Stomach (tissue), 9 donors: ENCODE data around the gene SFMBT2. TPM values are rescaled to one million over a fixed set of nuclear protein-coding genes. Genes with fewer than 3 reads are reported as not detected.

ENCODE experiments used
- DNase-seq, 2 donors: peaks; one replicate each; pipeline versions ENCODE4 v3.0.0 to v3.0.0-alpha.2; 2013 to 2019
- H3K27ac ChIP-seq, 5 donors: fragments of 200-600 bp in 4 of 5; sonication (generic) in 4 of 5; one replicate each; pipeline ENCODE4 v1.5.1; 2013 to 2019; ENCODE audit warnings: mild to moderate bottlenecking in 1 of 5, moderate library complexity in 1 of 5
- H3K27me3 ChIP-seq, 3 donors: fragments of 200-600 bp; sonication (generic); one replicate each; pipeline ENCODE4 v1.5.1; 2017 to 2019; ENCODE audit warnings: mixed run types in 1 of 3
- H3K36me3 ChIP-seq, 4 donors: fragments of 200-600 bp; sonication (generic); 1 replicate in 3 of 4; 2 replicates in 1 of 4; pipeline ENCODE4 v1.5.1; 2016 to 2019
- H3K4me1 ChIP-seq, 4 donors: fragments of 200-600 bp; sonication (generic); one replicate each; pipeline ENCODE4 v1.5.1; 2016 to 2019
- H3K4me3 ChIP-seq, 4 donors: fragments of 200-600 bp; sonication (generic) in 3 of 4; one replicate each; pipeline ENCODE4 v1.5.1; 2016 to 2019; ENCODE audit warnings: mild to moderate bottlenecking in 1 of 4
- H3K9me3 ChIP-seq, 4 donors: fragments of 200-600 bp; sonication (generic); one replicate each; pipeline ENCODE4 v1.5.1; 2016 to 2019
- CTCF ChIP-seq, 7 experiments: fragments of 450-650 bp in 4 of 7; fragments of 200-600 bp in 3 of 7; sonication (generic) in 3 of 7; IDR thresholded peaks; one replicate each; pipeline ENCODE4 v1.5.1; 2016 to 2019; ENCODE audit warnings: antibody characterized with exemption in 7 of 7, control low read depth in 2 of 7, mild to moderate bottlenecking in 1 of 7
- EP300 ChIP-seq: sonication (generic); formaldehyde crosslinking; IDR thresholded peaks from one replicate; pipeline ENCODE4 v1.6.1; 2017; ENCODE audit warnings: antibody characterized with exemption
- POLR2A ChIP-seq, 4 donors: fragments of 450-650 bp; IDR thresholded peaks; one replicate each; pipeline ENCODE4 v1.6.1; 2016; ENCODE audit warnings: antibody characterized with exemption in 4 of 4, control low read depth in 2 of 4, mild to moderate bottlenecking in 1 of 4, moderate library complexity in 1 of 4
- POLR2AphosphoS5 ChIP-seq, 3 donors: sonication (generic); formaldehyde crosslinking; IDR thresholded peaks; one replicate each; pipeline ENCODE4 v1.6.1; 2016; ENCODE audit warnings: antibody characterized with exemption in 3 of 3
- WGBS, 5 donors: extraction: QIAGEN DNeasy Blood & Tissue Kit in 3 of 5; methylation state at CpG; one replicate each; pipeline versions ENCODE4 v1.1.5 to v1.1.7; 2013 to 2018; 5-methylcytosine and 5-hydroxymethylcytosine counted together
- intact Hi-C: fragments of 100-400 bp; cut with DNase I; formaldehyde crosslinking; loops from one replicate; pipeline ENCODE4 v1.15.1; 2023; ENCODE audit warnings: low total_unique reads
- polyA plus RNA-seq, 3 donors: library from polyadenylated mRNA; stranded (reverse); fragments of 200-250 nt; gene quantifications; one replicate each; pipeline ENCODE4 v1.2.3, GENCODE V29; 2013
- total RNA-seq, 5 donors: library from RNA; depleted of rRNA; stranded (reverse); fragments of >200 nt; gene quantifications; one replicate each; pipeline versions ENCODE4 v1.1.0 to v1.2.3, GENCODE V29; 2014 to 2016
- donor health status: healthy with polysubstance abuse.
- donor health status: Bipolar disorder and iron deficiency.
- donor health status: healthy.

Gene SFMBT2
- total and polyA plus RNA-seq, 8 donors: 0.90 to 17.3 (median 5.0) TPM

GRCh38 chr10:7248148-7248547 is 162.7 kb downstream of the SFMBT2 start:
- TF ChIP-seq POLR2AphosphoS5 (IDR thresholded peaks at IDR 0.05) (no peak), EP300 (no peak), POLR2A (IDR thresholded peaks at IDR 0.05) (no peak), CTCF (IDR thresholded peaks at IDR 0.05) (no peak)
- Histone ChIP-seq H3K27ac (no peak overlapping the region), H3K9me3 (no peaks in the 10 kb centered on the region), H3K27me3 (no peaks in the 10 kb centered on the region), H3K4me3 (no peak overlapping the region), H3K4me1 (no peaks in the 10 kb centered on the region), H3K36me3 (peaks cover 3 to 25% (median 13%) of the 10 kb centered on the region in 4 donors)
- no peak for DNase-seq
- 80 to 89% (median 87%) methylated on average over 8 of the region's 8 CpGs for whole genome bisulfite sequencing, 5 donors
- intact Hi-C loops: no loop called here

DNA sequence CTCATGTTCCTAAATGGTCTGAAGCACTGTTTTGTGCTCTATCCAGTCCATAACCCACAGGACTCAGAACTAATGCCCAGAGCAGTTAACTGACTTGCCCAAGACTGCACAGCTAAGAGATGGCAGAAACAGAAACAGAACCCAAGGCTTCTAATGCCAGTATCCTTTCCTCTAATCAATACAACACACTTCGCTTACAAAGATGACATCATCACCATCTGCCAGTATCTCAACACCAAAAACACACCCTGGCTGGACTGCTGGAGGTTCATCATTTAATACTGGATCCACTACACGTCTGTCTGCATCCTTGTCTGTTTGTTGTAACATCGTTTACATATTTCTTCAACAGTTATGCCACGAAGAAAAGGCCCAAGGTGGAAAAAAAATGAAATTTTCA is 165.3 kb downstream of the SFMBT2 start:
- Histone ChIP-seq H3K4me3 (no peak overlapping the region), H3K27me3 (no peaks in the 10 kb centered on the region), H3K4me1 (no peaks in the 10 kb centered on the region), H3K27ac (no peak overlapping the region), H3K36me3 (peaks cover 4 to 38% (median 25%) of the 10 kb centered on the region in 4 donors), H3K9me3 (no peaks in the 10 kb centered on the region)
- intact Hi-C loops: no loop called here
- no peak for TF ChIP-seq EP300
- TF ChIP-seq POLR2AphosphoS5 (IDR thresholded peaks at IDR 0.05): no peak
- no peak for TF ChIP-seq POLR2A (IDR thresholded peaks at IDR 0.05)
- WGBS, 5 donors: 79 to 86% (median 79%) methylated on average over 4 of the region's 4 CpGs
- DNase-seq: no peak

GRCh38 chr10:7243873-7244272 is 167.0 kb downstream of the SFMBT2 start:
- H3K9me3 ChIP-seq: no peaks in the 10 kb centered on the region
- intact Hi-C loops: no loop called here

GRCh38 chr10:7243139-7243538 is 167.7 kb downstream of the SFMBT2 start:
- no peaks in the 10 kb centered on the region for H3K4me1 ChIP-seq
- no peak overlapping the region for H3K4me3 ChIP-seq
- no peak overlapping the region for H3K27ac ChIP-seq
- H3K27me3 ChIP-seq: no peaks in the 10 kb centered on the region
- TF ChIP-seq EP300: no peak
- no peak for TF ChIP-seq CTCF (IDR thresholded peaks at IDR 0.05)
- TF ChIP-seq POLR2AphosphoS5 (IDR thresholded peaks at IDR 0.05): no peak
- no peak for TF ChIP-seq POLR2A (IDR thresholded peaks at IDR 0.05)
- DNase-seq: no peak
- no peaks in the 10 kb centered on the region for H3K9me3 ChIP-seq
- peaks cover 4 to 25% (median 20%) of the 10 kb centered on the region in 4 donors for H3K36me3 ChIP-seq
- intact Hi-C loops: no loop called here
- WGBS, 5 donors: 85 to 94% (median 88%) methylated on average over 6 of the region's 6 CpGs

More at GRCh38 chr10:7243873-7244272, 167.0 kb downstream of the SFMBT2 start:
- H3K27ac ChIP-seq: no peak overlapping the region
- H3K27me3 ChIP-seq: no peaks in the 10 kb centered on the region
- H3K36me3 ChIP-seq: peaks cover 4 to 31% (median 25%) of the 10 kb centered on the region in 4 donors
- no peak for DNase-seq
- TF ChIP-seq EP300: no peak
- no peak for TF ChIP-seq POLR2AphosphoS5 (IDR thresholded peaks at IDR 0.05)
- TF ChIP-seq CTCF (IDR thresholded peaks at IDR 0.05): no peak
- no peak for TF ChIP-seq POLR2A (IDR thresholded peaks at IDR 0.05)
- H3K4me3 ChIP-seq: no peak overlapping the region
- no peaks in the 10 kb centered on the region for H3K4me1 ChIP-seq
- WGBS, 5 donors: 35 to 45% (median 42%) methylated on average over 3 of the region's 3 CpGs

DNA sequence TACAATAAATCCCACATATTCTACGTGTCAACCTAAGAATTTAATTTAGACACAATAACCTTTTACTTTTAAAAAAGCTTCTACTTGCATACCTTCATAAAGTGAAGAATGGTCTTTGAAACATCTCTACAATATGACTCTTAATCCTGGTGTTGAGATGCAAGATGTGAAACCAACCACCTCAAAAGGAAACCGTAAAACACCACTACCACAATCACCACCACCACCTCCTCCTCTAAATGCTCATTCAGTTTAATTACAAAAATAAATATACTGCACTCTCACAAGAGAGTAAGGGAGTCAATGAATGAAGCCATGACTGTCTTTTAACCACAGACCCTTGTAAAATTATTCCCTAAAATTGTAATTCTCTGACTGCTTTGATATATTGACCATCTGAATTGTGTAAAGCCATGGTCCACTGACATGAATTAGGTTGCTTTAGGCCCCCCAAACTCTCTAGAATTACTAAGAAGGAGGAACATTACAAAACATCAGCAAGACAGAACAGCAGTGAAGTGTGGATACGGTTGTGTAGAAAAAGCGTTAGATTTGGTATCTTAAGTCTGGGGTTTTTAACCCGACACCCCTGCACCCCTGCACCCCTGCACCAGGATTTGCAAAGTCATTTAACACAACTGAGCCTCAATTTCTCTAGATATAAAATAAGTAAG is 171.4 kb downstream of the SFMBT2 start:
- H3K27me3 ChIP-seq: no peaks in the 10 kb centered on the region
- TF ChIP-seq POLR2A (IDR thresholded peaks at IDR 0.05) (no peak), EP300 (no peak), CTCF (IDR thresholded peaks at IDR 0.05) (no peak), POLR2AphosphoS5 (IDR thresholded peaks at IDR 0.05) (no peak)
- 64 to 77% (median 72%) methylated on average over 5 of the region's 5 CpGs for WGBS, 5 donors
- DNase-seq: no peak
- peaks cover 4 to 27% (median 15%) of the 10 kb centered on the region in 4 donors for H3K36me3 ChIP-seq
- no peaks in the 10 kb centered on the region for H3K9me3 ChIP-seq
- H3K27ac ChIP-seq: no peak overlapping the region
- intact Hi-C loops: no loop called here
- no peaks in the 10 kb centered on the region for H3K4me1 ChIP-seq
- H3K4me3 ChIP-seq: no peak overlapping the region
